ENCODE data around the gene BMP7.

Gene BMP7

GRCh38 chr20:57173986-57174385 is 92.5 kb downstream of the BMP7 start:
- in situ Hi-C loops (cut with MboI; ENCODE audit: low pct_unique_long_range_greater_than_20kb, low sequenced_read_pairs, unreplicated experiment): no loop called here
- no peak for TF ChIP-seq CTCF (IDR thresholded peaks at IDR 0.05; ENCODE audit: extremely low read depth, insufficient read depth, missing control alignments)
- no peak for DNase-seq (ENCODE audit: low spot score)

GRCh38 chr20:57173041-57173440 is 93.4 kb downstream of the BMP7 start:
- no peak for DNase-seq (ENCODE audit: low spot score)
- TF ChIP-seq CTCF (IDR thresholded peaks at IDR 0.05; ENCODE audit: extremely low read depth, insufficient read depth, missing control alignments): no peak
- in situ Hi-C loops (cut with MboI; ENCODE audit: low pct_unique_long_range_greater_than_20kb, low sequenced_read_pairs, unreplicated experiment): no loop called here

GRCh38 chr20:57170343-57170742 is 96.1 kb downstream of the BMP7 start:
- no peak for TF ChIP-seq CTCF (IDR thresholded peaks at IDR 0.05; ENCODE audit: extremely low read depth, insufficient read depth, missing control alignments)
- in situ Hi-C loops (cut with MboI; ENCODE audit: low pct_unique_long_range_greater_than_20kb, low sequenced_read_pairs, unreplicated experiment): no loop called here
- no peak for DNase-seq (ENCODE audit: low spot score)

GRCh38 chr20:57169162-57169561 is 97.3 kb downstream of the BMP7 start:
- DNase-seq (ENCODE audit: low spot score): no peak
- in situ Hi-C loops (cut with MboI; ENCODE audit: low pct_unique_long_range_greater_than_20kb, low sequenced_read_pairs, unreplicated experiment): no loop called here
- TF ChIP-seq CTCF (IDR thresholded peaks at IDR 0.05; ENCODE audit: extremely low read depth, insufficient read depth, missing control alignments): no peak

GRCh38 chr20:57167971-57168701 is 98.3 kb downstream of the BMP7 start:
- in situ Hi-C loops (cut with MboI; ENCODE audit: low pct_unique_long_range_greater_than_20kb, low sequenced_read_pairs, unreplicated experiment): no loop called here
- TF ChIP-seq CTCF (IDR thresholded peaks at IDR 0.05; ENCODE audit: extremely low read depth, insufficient read depth, missing control alignments): no peak
- no peak for DNase-seq (ENCODE audit: low spot score)

- DNase-seq (ENCODE audit: low spot score): no peak
- no peak for TF ChIP-seq CTCF (IDR thresholded peaks at IDR 0.05; ENCODE audit: extremely low read depth, insufficient read depth, missing control alignments)
- in situ Hi-C loops (cut with MboI; ENCODE audit: low pct_unique_long_range_greater_than_20kb, low sequenced_read_pairs, unreplicated experiment): no loop called here
Observed at GRCh38 chr20:57167292-57167655, 99.2 kb downstream of the BMP7 start.
